Thyroid gland (tissue), 4 donors: ENCODE data around the gene ADTRP.

Experiments used
- CTCF ChIP-seq, 6 experiments: fragments of 200-600 bp in 3 of 6; fragments of 450-650 bp in 3 of 6; sonication (generic) in 3 of 6; IDR thresholded peaks; one replicate each; pipeline ENCODE4 v1.5.1; 2016 to 2019; ENCODE audit warnings: antibody characterized with exemption in 6 of 6, mild to moderate bottlenecking in 2 of 6, inconsistent platforms in 1 of 6, moderate library complexity in 1 of 6
- POLR2A ChIP-seq, 2 donors: fragments of 450-650 bp; IDR thresholded peaks; one replicate each; pipeline ENCODE4 v1.6.1; 2017; ENCODE audit warnings: antibody characterized with exemption in 2 of 2, mild to moderate bottlenecking in 2 of 2, moderate library complexity in 1 of 2

- no peak for TF ChIP-seq POLR2A (IDR thresholded peaks at IDR 0.05)
- no peak for TF ChIP-seq CTCF (IDR thresholded peaks at IDR 0.05)
These were observed 28.1 kb upstream of the ADTRP start for GRCh38 chr6:11806561-11807317.
